ENCODE data around the gene CA9.

CA9 gene

DNA sequence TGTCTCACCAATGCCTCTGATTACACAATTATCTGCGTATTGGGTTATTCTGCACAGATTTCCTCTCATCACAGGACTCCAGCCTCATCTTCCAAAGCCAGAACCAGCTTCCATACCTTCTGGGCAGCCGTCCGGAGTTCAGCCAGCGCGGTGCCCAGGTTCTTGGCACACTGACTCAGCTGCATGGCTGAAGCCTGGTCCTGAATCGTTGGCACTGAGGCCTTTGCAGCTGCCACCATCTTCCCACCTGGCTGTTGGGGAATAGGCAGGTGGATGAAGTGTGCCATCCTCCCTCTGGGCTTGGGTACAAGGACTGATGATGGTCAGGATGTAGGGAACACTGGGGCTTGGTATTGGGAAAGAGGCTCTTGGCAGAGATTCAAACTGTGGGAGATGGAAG lies 40.4 kb downstream of the CA9 start:
- TF ChIP-seq CTCF (IDR thresholded peaks at IDR 0.05; ENCODE audit: low read depth, low read length), result no peak
- DNase-seq, result no peak
- H3K4me3 ChIP-seq (ENCODE audit: low read depth, low read length), result no peak overlapping the region
- no peaks in the 10 kb centered on the region for H3K9me3 ChIP-seq
- no peaks in the 10 kb centered on the region for H3K27me3 ChIP-seq
- peaks cover 82% of the 10 kb centered on the region for H3K36me3 ChIP-seq
- H3K4me1 ChIP-seq, result no peaks in the 10 kb centered on the region

DNA sequence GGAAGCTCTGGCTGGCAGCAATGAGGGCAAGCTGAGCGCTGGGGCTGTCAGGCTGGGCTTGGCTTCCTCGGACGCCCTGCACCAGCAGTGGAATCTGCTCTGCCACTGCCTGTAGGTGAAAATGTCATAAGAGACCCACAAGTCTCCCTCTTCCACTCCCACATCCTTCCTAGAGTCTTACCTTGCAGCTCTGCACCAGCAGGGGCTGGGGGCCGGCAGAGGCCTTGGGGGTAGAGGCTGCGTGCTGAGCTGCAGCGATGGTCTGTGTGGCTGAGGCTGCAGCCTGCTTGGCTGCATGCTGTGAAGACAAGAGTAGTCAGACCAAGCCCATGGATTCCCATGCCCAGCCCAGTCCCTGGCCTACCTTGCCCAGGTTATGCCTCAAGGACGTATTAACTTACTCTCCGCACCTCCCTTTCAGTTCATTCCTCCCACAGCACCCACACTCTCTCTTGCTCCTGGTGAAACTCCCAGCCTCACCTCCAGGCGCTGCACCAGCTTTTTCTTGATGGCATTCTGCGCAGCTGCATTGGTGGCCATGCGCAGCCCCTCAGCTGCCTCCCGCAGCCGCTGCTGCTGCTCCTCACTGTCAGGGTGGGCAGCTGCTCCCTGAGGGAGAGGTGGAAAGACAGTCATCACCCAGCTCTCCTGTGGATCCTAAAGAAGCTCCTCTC lies 41.0 kb downstream of the CA9 start:
- H3K27me3 ChIP-seq, result no peaks in the 10 kb centered on the region
- H3K36me3 ChIP-seq, result peaks cover 85% of the 10 kb centered on the region
- H3K4me3 ChIP-seq (ENCODE audit: low read depth, low read length), result no peak overlapping the region
- no peak for TF ChIP-seq CTCF (IDR thresholded peaks at IDR 0.05; ENCODE audit: low read depth, low read length)
- no peaks in the 10 kb centered on the region for H3K9me3 ChIP-seq
- H3K4me1 ChIP-seq, result no peaks in the 10 kb centered on the region
- DNase-seq, result no peak

- Histone ChIP-seq H3K36me3 (peaks cover 85% of the 10 kb centered on the region), H3K9me3 (no peaks in the 10 kb centered on the region), H3K4me1 (no peaks in the 10 kb centered on the region), H3K27me3 (no peaks in the 10 kb centered on the region), H3K4me3 (ENCODE audit: low read depth, low read length) (no peak overlapping the region)
- DNase-seq, result no peak
- no peak for TF ChIP-seq CTCF (IDR thresholded peaks at IDR 0.05; ENCODE audit: low read depth, low read length)
Observed at GRCh38 chr9:35716230-35716629, 42.5 kb downstream of the CA9 start.

DNA sequence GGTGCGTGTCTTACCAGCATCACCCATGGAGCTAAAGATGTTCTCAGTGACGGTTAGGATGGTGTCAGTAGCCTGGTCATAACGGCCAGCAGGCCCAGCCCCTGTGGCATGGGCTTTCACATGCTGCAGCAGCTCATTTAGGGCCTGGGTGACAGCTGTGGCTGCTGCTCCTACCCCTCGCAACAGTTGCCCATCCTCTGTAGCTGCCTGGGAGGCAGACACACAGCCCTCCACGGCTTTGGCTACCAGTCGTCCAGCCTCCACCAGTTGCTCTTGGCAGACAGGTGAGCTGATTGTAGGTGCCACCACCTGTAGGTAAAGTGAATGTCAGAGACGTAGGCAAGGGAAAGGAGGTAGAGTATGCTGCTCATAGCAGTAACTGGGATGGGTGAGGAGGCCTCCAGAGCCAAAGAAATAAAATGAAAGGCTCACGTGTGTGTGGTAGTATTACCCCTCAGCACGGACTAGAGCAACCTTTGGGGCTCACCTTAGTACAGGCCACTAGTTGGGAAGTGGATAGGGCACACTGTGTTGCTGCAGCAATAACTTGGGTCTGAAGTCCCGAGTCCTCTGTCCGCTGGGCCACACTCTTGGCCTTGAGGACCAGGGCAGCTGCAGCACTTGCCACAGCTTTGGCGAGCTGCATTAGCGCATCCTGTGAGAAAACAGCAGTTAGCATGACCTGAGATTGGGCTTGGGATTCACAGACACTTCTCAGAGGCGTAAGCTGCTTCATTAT lies 43.6 kb downstream of the CA9 start:
- no peak for TF ChIP-seq CTCF (IDR thresholded peaks at IDR 0.05; ENCODE audit: low read depth, low read length)
- H3K36me3 ChIP-seq, result peaks cover 84% of the 10 kb centered on the region
- DNase-seq, result no peak
- no peak overlapping the region for H3K4me3 ChIP-seq (ENCODE audit: low read depth, low read length)
- H3K9me3 ChIP-seq, result no peaks in the 10 kb centered on the region
- H3K27me3 ChIP-seq, result no peaks in the 10 kb centered on the region
- H3K4me1 ChIP-seq, result no peaks in the 10 kb centered on the region

GRCh38 chr9:35718721-35719511 lies 45.2 kb downstream of the CA9 start:
- no peak overlapping the region for H3K4me3 ChIP-seq (ENCODE audit: low read depth, low read length)
- TF ChIP-seq CTCF (IDR thresholded peaks at IDR 0.05; ENCODE audit: low read depth, low read length), result no peak
- peaks cover 83% of the 10 kb centered on the region for H3K36me3 ChIP-seq
- DNase-seq, result no peak
- H3K27me3 ChIP-seq, result no peaks in the 10 kb centered on the region
- no peaks in the 10 kb centered on the region for H3K9me3 ChIP-seq
- no peaks in the 10 kb centered on the region for H3K4me1 ChIP-seq
